H1 (cell line): ENCODE measurements around the gene EPS8L1. TPM values are rescaled to one million over a fixed set of nuclear protein-coding genes. Genes with fewer than 3 reads are reported as not detected.

Source experiments
- CTCF ChIA-PET: fragments of 300-600 bp; sonication (Branson Sonifier 250); formaldehyde crosslinking; loops from one replicate; lab custom pipeline; 2021; ENCODE audit not compliant: partially characterized antibody; lab: Charles Lee
- POLR2A ChIA-PET: fragments of 300-600 bp; sonication (Branson Sonifier 250); formaldehyde crosslinking; loops from one replicate; lab custom pipeline; 2021; ENCODE audit warnings: inconsistent platforms; ENCODE audit not compliant: partially characterized antibody; lab: Charles Lee
- DNase-seq, 2 experiments: peaks; one replicate each; pipeline versions ENCODE4 v3.0.0 to v3.0.0-alpha.2; 2010 to 2022; ENCODE audit warnings: low spot score in 2 of 2, low read depth in 1 of 2, mixed read lengths in 1 of 2
- FAIRE-seq: peaks from 2 replicates; lab custom pipeline; 2011; peaks lifted over from hg19 to GRCh38; lab: Jason Lieb, UNC
- H2AFZ ChIP-seq: 2 replicates; pipeline ENCODE4 v1.8.1; 2012; ENCODE audit warnings: low read length, inconsistent platforms
- H2AK5ac ChIP-seq: 2 replicates; pipeline ENCODE4 v1.6.1; 2013; ENCODE audit warnings: low read depth, low read length
- H2BK120ac ChIP-seq: replicated peaks from 2 replicates; pipeline ENCODE3; 2013; ENCODE audit warnings: low read depth, low read length, inconsistent platforms
- H2BK12ac ChIP-seq: 2 replicates; pipeline ENCODE4 v1.6.1; 2013; ENCODE audit warnings: low read depth, low read length
- H2BK15ac ChIP-seq: 2 replicates; pipeline ENCODE4 v1.6.1; 2013; ENCODE audit warnings: low read length
- H2BK20ac ChIP-seq: 2 replicates; pipeline ENCODE4 v1.6.1; 2013; ENCODE audit warnings: low read length
- H2BK5ac ChIP-seq: 2 replicates; pipeline ENCODE4 v1.6.1; 2013; ENCODE audit warnings: low read depth, low read length
- H3K14ac ChIP-seq: 2 replicates; pipeline ENCODE4 v1.6.1; 2013; ENCODE audit warnings: inconsistent platforms; ENCODE audit not compliant: insufficient read length
- H3K18ac ChIP-seq: 2 replicates; pipeline ENCODE4 v1.6.1; 2013; ENCODE audit warnings: low read length; ENCODE audit errors: extremely low read depth
- H3K23ac ChIP-seq: 2 replicates; pipeline ENCODE4 v1.6.1; 2013; ENCODE audit warnings: inconsistent platforms; ENCODE audit not compliant: insufficient read length
- H3K23me2 ChIP-seq: 2 replicates; pipeline ENCODE4 v1.6.1; 2013; ENCODE audit warnings: low read depth, low read length
- H3K27ac ChIP-seq: 2 replicates; pipeline ENCODE4 v1.6.1; 2011; ENCODE audit warnings: low read depth, low read length, inconsistent platforms
- H3K27me3 ChIP-seq, 4 experiments: replicated peaks in 1 of 4; 1 replicate in 1 of 4; 2 replicates in 3 of 4; pipeline versions ENCODE4 v1.6.1 to v1.8.1; 2011 to 2013; ENCODE audit warnings: low read length in 3 of 4, mild to moderate bottlenecking in 3 of 4, inconsistent platforms in 2 of 4, mixed read lengths in 2 of 4, moderate library complexity in 1 of 4; ENCODE audit not compliant: control insufficient read depth in 3 of 4, insufficient read depth in 3 of 4; ENCODE audit errors: extremely low read depth in 1 of 4
- H3K36me3 ChIP-seq, 4 experiments: 2 replicates each; pipeline versions ENCODE4 v1.6.1 to v1.8.1; 2011 to 2013; ENCODE audit warnings: mild to moderate bottlenecking in 4 of 4, low read length in 3 of 4, moderate library complexity in 2 of 4, control low read depth in 1 of 4, inconsistent platforms in 1 of 4; ENCODE audit not compliant: insufficient read depth in 4 of 4, control insufficient read depth in 2 of 4
- H3K4ac ChIP-seq: replicated peaks from 2 replicates; pipeline ENCODE3; 2013; ENCODE audit warnings: low read length, low read depth, mixed read lengths, inconsistent platforms; ENCODE audit not compliant: insufficient read length
- H3K4me1 ChIP-seq, 4 experiments: replicated peaks in 1 of 4; 1 replicate in 1 of 4; 2 replicates in 3 of 4; pipeline versions ENCODE4 v1.6.1 to v1.8.1; 2011 to 2013; ENCODE audit warnings: low read length in 3 of 4, inconsistent platforms in 2 of 4, mixed read lengths in 1 of 4; ENCODE audit not compliant: insufficient read depth in 4 of 4, control insufficient read depth in 3 of 4
- H3K4me2 ChIP-seq, 2 experiments: 2 replicates each; pipeline versions ENCODE4 v1.6.1 to v1.8.1; 2011 to 2013; ENCODE audit warnings: low read depth in 2 of 2, low read length in 2 of 2, control low read depth in 1 of 2, inconsistent platforms in 1 of 2, mild to moderate bottlenecking in 1 of 2; ENCODE audit not compliant: insufficient read depth in 1 of 2
- H3K4me3 ChIP-seq, 4 experiments: fragments of 200-600, 300-600 bp in 1 of 4; sonication (generic), shearing (Covaris generic), sonication (Bioruptor Twin) in 1 of 4; 2 replicates each; pipeline versions ENCODE4 v1.5.1 to v1.8.1; 2011 to 2016; ENCODE audit warnings: low read length in 4 of 4, low read depth in 3 of 4, control low read depth in 2 of 4, inconsistent platforms in 2 of 4, mild to moderate bottlenecking in 2 of 4, mixed read lengths in 1 of 4, moderate library complexity in 1 of 4; ENCODE audit not compliant: insufficient read depth in 2 of 4; ENCODE audit errors: extremely low read depth in 1 of 4
- H3K56ac ChIP-seq: replicated peaks from 2 replicates; pipeline ENCODE3; 2013; ENCODE audit warnings: low read depth, mild to moderate bottlenecking, mixed read lengths, low read length, inconsistent platforms; ENCODE audit not compliant: insufficient read length
- H3K79me1 ChIP-seq: 2 replicates; pipeline ENCODE4 v1.6.1; 2013; ENCODE audit warnings: low read depth, low read length, control low read depth
- H3K79me2 ChIP-seq, 2 experiments: 2 replicates each; pipeline versions ENCODE4 v1.6.1 to v1.8.1; 2012 to 2013; ENCODE audit warnings: low read length in 2 of 2, mild to moderate bottlenecking in 2 of 2, inconsistent platforms in 1 of 2; ENCODE audit not compliant: insufficient read depth in 2 of 2, control insufficient read depth in 1 of 2
- H3K9ac ChIP-seq, 4 experiments: replicated peaks in 1 of 4; 1 replicate in 1 of 4; 2 replicates in 3 of 4; pipeline versions ENCODE4 v1.6.1 to v1.8.1; 2011 to 2013; ENCODE audit warnings: low read depth in 3 of 4, low read length in 3 of 4, control low read depth in 2 of 4, mild to moderate bottlenecking in 2 of 4, moderate library complexity in 2 of 4, inconsistent platforms in 1 of 4; ENCODE audit errors: extremely low read depth in 1 of 4
- H3K9me3 ChIP-seq, 2 experiments: 2 replicates each; pipeline versions ENCODE4 v1.6.1 to v1.8.1; 2012 to 2013; ENCODE audit warnings: mild to moderate bottlenecking in 2 of 2, moderate library complexity in 2 of 2, control low read depth in 1 of 2, inconsistent platforms in 1 of 2, low read depth in 1 of 2, low read length in 1 of 2, mixed read lengths in 1 of 2; ENCODE audit not compliant: insufficient read depth in 2 of 2
- H4K20me1 ChIP-seq, 2 experiments: replicated peaks in 1 of 2; 2 replicates each; pipeline versions ENCODE3 to v1.8.1; 2011 to 2013; ENCODE audit warnings: inconsistent platforms in 2 of 2, low read length in 2 of 2, mild to moderate bottlenecking in 1 of 2; ENCODE audit not compliant: insufficient read depth in 2 of 2, control insufficient read depth in 1 of 2
- H4K5ac ChIP-seq: 2 replicates; pipeline ENCODE4 v1.6.1; 2013; ENCODE audit warnings: low read length, low read depth, mixed read lengths, inconsistent platforms; ENCODE audit not compliant: insufficient read length
- H4K8ac ChIP-seq: 2 replicates; pipeline ENCODE4 v1.8.0; 2013; ENCODE audit warnings: mild to moderate bottlenecking, moderate library complexity, low read length, inconsistent platforms; ENCODE audit not compliant: insufficient read depth; ENCODE audit errors: extremely low read depth
- H4K91ac ChIP-seq: replicated peaks from 2 replicates; pipeline ENCODE3; 2013; ENCODE audit warnings: low read length, mixed read lengths, inconsistent platforms; ENCODE audit not compliant: insufficient read length
- BACH1 ChIP-seq: IDR thresholded peaks from 2 replicates; pipeline ENCODE4 v1.6.1; 2012; ENCODE audit warnings: low read length, improper control_type of control experiment
- CHD2 ChIP-seq: IDR thresholded peaks from 2 replicates; pipeline ENCODE4 v1.6.1; 2012; ENCODE audit warnings: low read length, improper control_type of control experiment
- CREB1 ChIP-seq: IDR thresholded peaks from 2 replicates; pipeline ENCODE4 v1.6.1; 2012; ENCODE audit warnings: inconsistent platforms
- EP300 ChIP-seq, 2 experiments: IDR thresholded peaks; 1 replicate in 1 of 2; 2 replicates in 1 of 2; pipeline ENCODE4 v1.6.1; 2011 to 2012; ENCODE audit warnings: low read depth in 2 of 2, low read length in 2 of 2, mild to moderate bottlenecking in 2 of 2, borderline replicate concordance in 1 of 2, inconsistent platforms in 1 of 2, moderate library complexity in 1 of 2
- HDAC6 ChIP-seq: IDR thresholded peaks from one replicate; pipeline ENCODE4 v1.7.1; 2012; ENCODE audit warnings: low read depth, mild to moderate bottlenecking, inconsistent platforms, low read length, moderate library complexity
- KDM1A ChIP-seq: fragments of 200-600, 300-600 bp; sonication (generic); IDR thresholded peaks from 2 replicates; pipeline ENCODE4 v1.7.1; 2016; ENCODE audit warnings: mild to moderate bottlenecking, low read length, borderline replicate concordance
- KDM4A ChIP-seq: IDR thresholded peaks from one replicate; pipeline ENCODE4 v1.7.1; 2012; ENCODE audit warnings: low read depth, mild to moderate bottlenecking, moderate library complexity, low read length, inconsistent platforms; ENCODE audit not compliant: severe bottlenecking
- KDM5A ChIP-seq: fragments of 200-600 bp; IDR thresholded peaks from 2 replicates; pipeline ENCODE4 v1.7.1; 2012; ENCODE audit warnings: mild to moderate bottlenecking, low read length, inconsistent platforms, mixed read lengths
- NRF1 ChIP-seq: IDR thresholded peaks from 2 replicates; pipeline ENCODE4 v1.6.1; 2011; ENCODE audit warnings: mild to moderate bottlenecking, low read depth, low read length, improper control_type of control experiment
- POLR2AphosphoS5 ChIP-seq: IDR thresholded peaks from 2 replicates; pipeline ENCODE4 v1.6.1; 2011; ENCODE audit warnings: low read depth, low read length
- RBBP5 ChIP-seq: IDR thresholded peaks from 2 replicates; pipeline ENCODE4 v1.7.1; 2012; ENCODE audit warnings: low read depth, mild to moderate bottlenecking, inconsistent platforms, low read length, moderate library complexity, borderline replicate concordance
- SIRT6 ChIP-seq: IDR thresholded peaks from one replicate; pipeline ENCODE4 v1.7.1; 2012; ENCODE audit warnings: low read length, inconsistent platforms
- TCF12 ChIP-seq: IDR thresholded peaks from 2 replicates; pipeline ENCODE4 v1.6.1; 2011; ENCODE audit warnings: low read depth, mild to moderate bottlenecking, low read length
- YY1 ChIP-seq: IDR thresholded peaks from 2 replicates; pipeline ENCODE4 v1.6.1; 2011; ENCODE audit warnings: low read depth, mild to moderate bottlenecking, low read length
- WGBS, 2 experiments: shearing (Covaris generic) in 1 of 2; methylation state at CpG; one replicate each; pipeline versions ENCODE4 v1.1.6 to v1.1.7; 2013 to 2015; ENCODE audit warnings: low lambda C conversion rate in 2 of 2, mixed read lengths in 2 of 2, inconsistent platforms in 1 of 2, low coverage in 1 of 2, missing lambda C conversion rate in 1 of 2; ENCODE audit not compliant: insufficient replicate concordance in 2 of 2, insufficient coverage in 1 of 2, insufficient read length in 1 of 2; ENCODE audit errors: extremely low coverage in 1 of 2, missing lambda C conversion rate in 1 of 2; 5-methylcytosine and 5-hydroxymethylcytosine counted together
- polyA plus RNA-seq, 7 experiments: library from polyadenylated mRNA; depleted of rRNA in 3 of 7; stranded (reverse) in 5 of 7; unstranded in 2 of 7; fragments of >200 nt in 5 of 7; fragments of 200-250 nt in 2 of 7; gene quantifications; 1 replicate in 5 of 7; 2 replicates in 1 of 7; 4 replicates in 1 of 7; pipeline versions ENCODE4 v1.2.1 to v1.2.3, GENCODE V29; 2011 to 2013; ENCODE audit warnings: missing spikeins in 2 of 7, mixed read lengths in 2 of 7
- total RNA-seq: library from RNA; stranded (reverse); fragmentation: NEBNext Ultra II Directional; extraction: Animal tissue kit (Norgen Biotek cat#: 25700); gene quantifications from 2 replicates; pipeline ENCODE4 v1.2.1, GENCODE V29; 2021

EPS8L1 gene
- total and polyA plus RNA-seq, 2 of the 8 experiments (the other 6 are each of a cell fraction or from before 2014, with no cell fraction given): 19.8 to 30.2 TPM

- 94% methylated on average over 23 of the region's 25 CpGs; no CpG with 5 or more reads in 1 of the 2 experiments for WGBS, 2 experiments
- no peak overlapping the region for H3K4me3 ChIP-seq
- H4K5ac ChIP-seq: no peak overlapping the region
- H3K14ac ChIP-seq: no peak overlapping the region
- no peak overlapping the region for H3K56ac ChIP-seq
- no peak overlapping the region for H3K27ac ChIP-seq
- H3K4me2 ChIP-seq: no peak overlapping the region
- no peak overlapping the region for H2BK15ac ChIP-seq
- H4K8ac ChIP-seq: peak overlapping the region; percentile 84
- H3K4ac ChIP-seq: no peak overlapping the region
- no peaks in the 10 kb centered on the region for H3K27me3 ChIP-seq
- no peaks in the 10 kb centered on the region for H3K9me3 ChIP-seq
- no peak overlapping the region for H3K9ac ChIP-seq
- H3K4me1 ChIP-seq: peaks cover 0 to 20% (median 14%) of the 10 kb centered on the region in 4 experiments; a peak in 5 of 7 replicates
- no peak overlapping the region for H2BK120ac ChIP-seq
- H3K18ac ChIP-seq: no peak overlapping the region
- 0 out of 2 replicates have a peak overlapping the region, but pooled peaks have one; percentile 52 for H2BK5ac ChIP-seq
- no peak overlapping the region for H2AFZ ChIP-seq
- ChIA-PET CTCF (interaction anchor here (0.6 to 3.7 kb wide), 3 partner anchors 10 to 24 kb away, joined by 3 to 15 read pairs (median 3); no protein-coding TSS in a partner anchor), POLR2A (interaction anchor here (0.6 to 1.0 kb wide), 2 partner anchors 9 to 20 kb away, joined by 3 to 4 read pairs; no protein-coding TSS in a partner anchor)
- no peak overlapping the region for H4K91ac ChIP-seq
- H3K79me1 ChIP-seq: peaks cover 35% of the 10 kb centered on the region
- H3K23ac ChIP-seq: no peak overlapping the region
- H2BK20ac ChIP-seq: no peak overlapping the region
- DNase-seq (no peak), FAIRE-seq (no peak)
- H3K79me2 ChIP-seq: peaks cover 0 to 33% of the 10 kb centered on the region in 2 experiments; a peak in 2 of 4 replicates
- 0 out of 2 replicates have a peak overlapping the region, but pooled peaks have one; percentile 65 for H2AK5ac ChIP-seq
- H3K23me2 ChIP-seq: peaks cover 13% of the 10 kb centered on the region; the same call in 1 of the 2 replicates
- 0 out of 2 replicates have a peak overlapping the region, but pooled peaks have one; percentile 27 for H2BK12ac ChIP-seq
- peaks cover 20 to 31% of the 10 kb centered on the region in 2 experiments for H4K20me1 ChIP-seq
- peaks cover 0 to 4% (median 0%) of the 10 kb centered on the region in 4 experiments; a peak in 1 of 8 replicates for H3K36me3 ChIP-seq
- TF ChIP-seq TCF12 (no peak), KDM5A (no peak), KDM1A (no peak), HDAC6 (no peak), NRF1 (no peak), EP300 (IDR thresholded peaks at IDR 0.05; ENCODE audit: borderline replicate concordance in 1 of 2, low read depth in 2 of 2, low read length in 2 of 2) (no peak), POLR2AphosphoS5 (no peak), BACH1 (no peak), SIRT6 (no peak), CHD2 (no peak), YY1 (no peak), CREB1 (no peak), KDM4A (no peak), RBBP5 (no peak)
Measured at GRCh38 chr19:55112246-55112776, 36.6 kb downstream of the EPS8L1 start.
